A549 treated with Hydrocortisone at 1 μM for 4 hours (cell line): Measurements from ENCODE around the gene ETFA. TPM values are rescaled to one million over a fixed set of nuclear protein-coding genes. Genes with fewer than 3 reads are reported as not detected.

ENCODE experiments used
- total RNA-seq: library from RNA; stranded (reverse); fragments of 200-300 nt; extraction: Qiagen RNA extraction; gene quantifications from 5 replicates; pipeline ENCODE4 v1.2.3, GENCODE V29; 2022

The ETFA gene
- total RNA-seq = 227 to 261 TPM (median 260 TPM) in 5 replicates

GRCh38 chr15:76311100-76311953 is at the start of gene ETFA:
TSS of gene ETFA (minus strand) at chr15:76311469. CDS start at chr15:76311388, 81 bp downstream.

GRCh38 chr15:76336254-76337058 is 25.2 kb upstream of the ETFA start, which contains the start of gene ISL2:
TSS of gene ISL2 (plus strand) at chr15:76336773. CDS start at chr15:76336884, 111 bp downstream.

Other genes starting within 250 kb of the ETFA start
- gene ISL2, start 25.3 kb upstream of the ETFA start, total RNA-seq = 2.9 to 4.3 TPM (median 3.8 TPM) in 5 replicates